T-helper 1 cell treated with Interleukin-12 subunit alpha and Interleukin-12 subunit beta and Interleukin-4 antibody, amounts not matched to agents 30 μg/mL and 1 μg/mL, for 36 hours (primary cell): ENCODE data around the gene CD3E.

Source experiments
- H3K27ac Mint-ChIP-seq: one replicate; pipeline ENCODE4 v1.8.0; 2021; ENCODE audit warnings: mild to moderate bottlenecking, mixed read lengths
- H3K27me3 Mint-ChIP-seq: one replicate; pipeline ENCODE4 v1.8.0; 2021; ENCODE audit warnings: low read depth, mixed read lengths
- H3K36me3 Mint-ChIP-seq: one replicate; pipeline ENCODE4 v1.8.0; 2021; ENCODE audit warnings: low read depth, mixed read lengths
- H3K4me1 Mint-ChIP-seq: one replicate; pipeline ENCODE4 v1.8.0; 2021; ENCODE audit warnings: low read depth, mixed read lengths
- H3K4me3 Mint-ChIP-seq: one replicate; pipeline ENCODE4 v1.8.0; 2021; ENCODE audit warnings: mild to moderate bottlenecking, moderate library complexity, mixed read lengths
- H3K9me3 Mint-ChIP-seq: one replicate; pipeline ENCODE4 v1.8.0; 2021; ENCODE audit warnings: mixed read lengths

CD3E gene

DNA sequence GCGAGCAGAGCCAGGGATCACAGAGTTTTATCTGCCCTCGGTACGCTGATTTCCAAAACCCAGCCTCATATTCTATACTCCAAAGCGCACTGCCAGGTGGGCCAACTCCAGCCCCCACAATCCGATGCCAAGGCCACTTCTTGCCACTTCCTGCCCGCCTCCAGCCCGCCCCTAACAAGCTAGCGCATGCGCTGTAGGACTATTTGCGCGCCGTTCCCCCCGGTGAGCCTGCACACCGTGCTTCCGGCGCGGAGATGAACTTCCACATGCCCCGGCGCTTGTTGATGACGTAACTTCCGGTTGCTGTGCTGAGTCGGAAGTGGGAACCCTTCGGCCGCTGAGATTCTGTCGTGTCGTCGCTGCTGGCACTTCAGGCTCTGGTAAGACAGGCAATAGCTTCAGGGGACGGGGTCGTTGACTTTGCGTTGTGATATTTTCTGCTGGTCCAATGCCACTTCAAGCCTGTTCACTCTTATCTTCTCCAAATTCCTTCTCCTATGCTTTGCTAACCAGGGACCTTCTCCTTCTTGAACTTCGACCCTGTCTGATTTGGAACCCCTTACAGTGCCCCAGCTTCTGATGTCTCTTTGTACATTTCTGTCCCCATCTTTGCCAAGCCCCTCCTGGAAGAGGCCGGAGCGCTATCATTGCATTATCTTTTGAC is 54.9 kb downstream of the CD3E start, which contains the start of gene UBE4A:
Gene UBE4A, plus strand, starts transcription at position 306 of the 664 bp plus-strand sequence. CDS start 5,481 bp downstream, outside the sequence.
- Mint-ChIP-seq H3K4me3 (peak within 1 kb of the TSS; percentile 99), H3K4me1 (peaks cover 38% of the 10 kb centered on the region), H3K36me3 (peaks cover 18% of the 10 kb centered on the region)

DNA sequence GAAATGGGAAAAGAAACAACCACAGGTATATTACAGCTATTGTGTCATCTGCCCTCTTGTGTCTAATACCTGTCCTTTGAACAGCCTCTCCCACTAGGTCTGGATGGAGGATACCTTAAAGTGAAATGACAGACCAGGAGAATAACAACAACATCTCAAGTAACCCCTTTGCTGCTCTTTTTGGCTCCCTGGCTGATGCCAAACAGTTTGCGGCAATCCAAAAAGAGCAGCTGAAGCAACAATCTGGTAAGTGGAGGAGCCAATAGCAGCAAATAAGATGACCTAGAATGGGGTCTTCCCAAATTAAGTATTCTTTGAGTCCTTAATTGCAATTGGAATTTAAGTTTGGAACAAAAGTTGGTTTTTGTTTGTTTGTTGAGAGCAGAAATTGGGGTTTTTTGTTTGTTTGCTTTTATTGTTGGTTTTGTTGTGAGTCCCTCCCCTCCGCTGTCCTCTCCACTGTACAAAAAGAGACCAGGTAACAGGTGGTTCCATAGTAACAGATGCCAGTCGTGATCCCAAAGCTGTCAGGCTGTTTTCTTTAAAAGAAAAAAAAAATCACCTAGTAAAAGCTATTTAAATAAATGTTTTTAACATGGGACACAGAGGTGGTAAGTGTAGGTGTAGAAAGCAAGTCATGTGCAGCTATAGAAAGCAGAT is 60.6 kb downstream of the CD3E start:
- Mint-ChIP-seq H3K4me3 (no peak overlapping the region), H3K4me1 (peaks cover 24% of the 10 kb centered on the region), H3K36me3 (peaks cover 37% of the 10 kb centered on the region), H3K9me3 (no peaks in the 10 kb centered on the region), H3K27me3 (no peaks in the 10 kb centered on the region), H3K27ac (no peak overlapping the region)

More for the DNA sequence above, 54.9 kb downstream of the CD3E start, which contains the start of gene UBE4A:
- Mint-ChIP-seq H3K27ac (peak within 1 kb of the TSS; percentile 97), H3K9me3 (no peaks in the 10 kb centered on the region), H3K27me3 (no peaks in the 10 kb centered on the region)
